Ishikawa (cell line): Measurements from ENCODE around the gene CRYBA2.

Experiments used
- CEBPB ChIP-seq: IDR thresholded peaks from 2 replicates; pipeline ENCODE4 v1.6.1; 2012
- CREB1 ChIP-seq: IDR thresholded peaks from 2 replicates; pipeline ENCODE4 v1.6.1; 2012; ENCODE audit warnings: low read depth
- EGR1 ChIP-seq: IDR thresholded peaks from 2 replicates; pipeline ENCODE4 v1.6.1; 2012
- EP300 ChIP-seq: IDR thresholded peaks from 2 replicates; pipeline ENCODE4 v1.6.1; 2012; ENCODE audit warnings: borderline replicate concordance
- FOXM1 ChIP-seq: IDR thresholded peaks from 2 replicates; pipeline ENCODE4 v1.6.1; 2012; ENCODE audit warnings: low read depth, borderline replicate concordance
- MAX ChIP-seq: IDR thresholded peaks from 2 replicates; pipeline ENCODE4 v1.6.1; 2012
- NFIC ChIP-seq: IDR thresholded peaks from 2 replicates; pipeline ENCODE4 v1.6.1; 2012
- RAD21 ChIP-seq: IDR thresholded peaks from 2 replicates; pipeline ENCODE4 v1.6.1; 2012; ENCODE audit warnings: low read depth
- REST ChIP-seq: IDR thresholded peaks from 2 replicates; pipeline ENCODE4 v1.6.1; 2012; ENCODE audit warnings: low read depth, mild to moderate bottlenecking
- TAF1 ChIP-seq: IDR thresholded peaks from 2 replicates; pipeline ENCODE4 v1.6.1; 2012; ENCODE audit warnings: low read depth, mild to moderate bottlenecking
- TCF12 ChIP-seq: IDR thresholded peaks from 2 replicates; pipeline ENCODE4 v1.6.1; 2012; ENCODE audit warnings: low read depth
- TEAD4 ChIP-seq: IDR thresholded peaks from 2 replicates; pipeline ENCODE4 v1.6.1; 2012
- USF1 ChIP-seq: IDR thresholded peaks from 2 replicates; pipeline ENCODE4 v1.6.1; 2012
- YY1 ChIP-seq: IDR thresholded peaks from 2 replicates; pipeline ENCODE4 v1.6.1; 2012; ENCODE audit warnings: low read depth
- ZBTB7A ChIP-seq: IDR thresholded peaks from 2 replicates; pipeline ENCODE4 v1.6.1; 2012; ENCODE audit warnings: low read depth

The CRYBA2 gene

GRCh38 chr2:218999021-218999880 lies 6.0 kb upstream of the CRYBA2 start:
- TF ChIP-seq EP300 (no peak), CREB1 (no peak), EGR1 (no peak), REST (no peak), TCF12 (no peak), NFIC (no peak), ZBTB7A (no peak), TEAD4 (no peak), YY1 (no peak), FOXM1 (no peak), CEBPB (no peak), MAX (no peak), TAF1 (no peak), USF1 (no peak), RAD21 (no peak)

GRCh38 chr2:218998414-218999002 lies 5.3 kb upstream of the CRYBA2 start:
- TF ChIP-seq MAX (no peak), CREB1 (no peak), FOXM1 (no peak), REST (no peak), TCF12 (no peak), CEBPB (no peak), TAF1 (no peak), USF1 (no peak), EP300 (no peak), YY1 (no peak), EGR1 (no peak), ZBTB7A (no peak), RAD21 (no peak), NFIC (no peak), TEAD4 (no peak)

GRCh38 chr2:218997731-218998130 lies 4.5 kb upstream of the CRYBA2 start:
- TF ChIP-seq ZBTB7A (no peak), EGR1 (no peak), EP300 (no peak), NFIC (no peak), USF1 (no peak), FOXM1 (no peak), TAF1 (no peak), MAX (no peak), CEBPB (no peak), TEAD4 (no peak), CREB1 (no peak)

GRCh38 chr2:218996937-218997336 lies 3.7 kb upstream of the CRYBA2 start:
- TF ChIP-seq TCF12 (no peak), FOXM1 (no peak), YY1 (no peak), TAF1 (no peak), EP300 (no peak), ZBTB7A (no peak), USF1 (no peak), CREB1 (no peak), EGR1 (no peak), RAD21 (no peak), MAX (no peak), TEAD4 (no peak), REST (no peak), CEBPB (no peak)
